WTC11 (cell line): ENCODE data around the gene KIF3A. TPM values are rescaled to one million over a fixed set of nuclear protein-coding genes. Genes with fewer than 3 reads are reported as not detected.

Experiments used
- ATAC-seq: fragments of 200-7000 bp; cut with Tn5 transposase; 2 replicates; pipeline ENCODE4 v1.10.0; 2021; ENCODE audit warnings: mild to moderate bottlenecking, moderate library complexity
- CTCF ChIA-PET: fragments of 300-600 bp; sonication (Branson Sonifier 250); formaldehyde crosslinking; loops from one replicate; lab custom pipeline; 2021; ENCODE audit warnings: antibody characterized with exemption; lab: Charles Lee
- POLR2A ChIA-PET: fragments of 350-600 bp; sonication (Branson Sonifier 250); formaldehyde crosslinking; loops from one replicate; lab custom pipeline; 2021; ENCODE audit warnings: antibody characterized with exemption; lab: Charles Lee
- DNase-seq: peaks from one replicate; pipeline ENCODE4 v3.0.0; 2021; ENCODE audit warnings: low spot score
- H3K27ac Mint-ChIP-seq: 2 replicates; pipeline ENCODE4 v1.8.0; 2021; ENCODE audit warnings: mixed read lengths
- H3K27me3 Mint-ChIP-seq: 2 replicates; pipeline ENCODE4 v1.8.0; 2021; ENCODE audit warnings: low read depth, mild to moderate bottlenecking, moderate library complexity, mixed read lengths
- H3K36me3 Mint-ChIP-seq: 2 replicates; pipeline ENCODE4 v1.8.0; 2021; ENCODE audit warnings: mixed read lengths
- H3K4me1 Mint-ChIP-seq: 2 replicates; pipeline ENCODE4 v1.8.0; 2022; ENCODE audit warnings: mixed read lengths
- H3K4me3 Mint-ChIP-seq: 2 replicates; pipeline ENCODE4 v1.8.0; 2021; ENCODE audit warnings: mild to moderate bottlenecking, moderate library complexity, mixed read lengths
- H3K9me3 Mint-ChIP-seq: 2 replicates; pipeline ENCODE4 v1.8.0; 2021; ENCODE audit warnings: mixed read lengths
- ELF4 ChIP-seq: sonication (generic); formaldehyde crosslinking; IDR thresholded peaks from 2 replicates; pipeline ENCODE4 v1.8.1; 2022; ENCODE audit warnings: low read depth, mild to moderate bottlenecking, moderate library complexity, missing genetic modification reagents
- FOXK1 ChIP-seq: sonication (generic); formaldehyde crosslinking; IDR thresholded peaks from 2 replicates; pipeline ENCODE4 v1.8.0; 2022; ENCODE audit warnings: mild to moderate bottlenecking, moderate library complexity, missing genetic modification reagents
- FOXP1 ChIP-seq: sonication (generic); formaldehyde crosslinking; IDR thresholded peaks from 2 replicates; pipeline ENCODE4 v1.8.0; 2022; ENCODE audit warnings: missing genetic modification reagents, mild to moderate bottlenecking, moderate library complexity, borderline replicate concordance
- GRHL2 ChIP-seq: fragments of 250-450 bp; sonication (Bioruptor Pico); IDR thresholded peaks from 2 replicates; pipeline ENCODE4 v1.8.0; 2022; ENCODE audit warnings: mild to moderate bottlenecking, moderate library complexity; ENCODE audit not compliant: insufficient replicate concordance, severe bottlenecking
- TEAD4 ChIP-seq: sonication (generic); formaldehyde crosslinking; IDR thresholded peaks from 2 replicates; pipeline ENCODE4 v1.8.0; 2022; ENCODE audit warnings: mild to moderate bottlenecking, missing genetic modification reagents
- TP53 ChIP-seq: sonication (generic); formaldehyde crosslinking; IDR thresholded peaks from 2 replicates; pipeline ENCODE4 v1.8.1; 2023; ENCODE audit warnings: mild to moderate bottlenecking, missing genetic modification reagents
- ZBTB21 ChIP-seq: sonication (generic); formaldehyde crosslinking; IDR thresholded peaks from 2 replicates; pipeline ENCODE4 v1.8.1; 2023; ENCODE audit warnings: mild to moderate bottlenecking, missing genetic modification reagents, borderline replicate concordance
- ZNF263 ChIP-seq: sonication (generic); formaldehyde crosslinking; IDR thresholded peaks from 2 replicates; pipeline ENCODE4 v1.8.1; 2022; ENCODE audit warnings: low read depth, mild to moderate bottlenecking, moderate library complexity, missing genetic modification reagents
- ZNF396 ChIP-seq: fragments of 250-450 bp; sonication (Bioruptor Pico); IDR thresholded peaks from 2 replicates; pipeline ENCODE4 v1.8.0; 2021; ENCODE audit warnings: mild to moderate bottlenecking, moderate library complexity, borderline replicate concordance
- ZNF671 ChIP-seq: fragments of 250-450 bp; sonication (Bioruptor Pico); IDR thresholded peaks from 2 replicates; pipeline ENCODE4 v1.8.0; 2021; ENCODE audit warnings: mild to moderate bottlenecking
- total RNA-seq: library from RNA; stranded (reverse); gene quantifications from 3 replicates; pipeline ENCODE4 v1.2.3, GENCODE V29; 2021
- TF ChIP-seq, protein P1 (sequence below): fragments of 200-600 bp; IDR thresholded peaks from 2 replicates; pipeline ENCODE4 v1.8.0; 2022; ENCODE audit warnings: antibody characterized with exemption
- TF ChIP-seq, protein P2 (sequence below): sonication (generic); formaldehyde crosslinking; IDR thresholded peaks from 2 replicates; pipeline ENCODE4 v1.8.0; 2022; ENCODE audit warnings: mild to moderate bottlenecking, missing genetic modification reagents
- TF ChIP-seq, protein P3 (sequence below): sonication (generic); formaldehyde crosslinking; conservative IDR thresholded peaks from 2 replicates; pipeline ENCODE4 v1.8.1; 2023; ENCODE audit warnings: mild to moderate bottlenecking, low read depth, missing genetic modification reagents, moderate library complexity
- TF ChIP-seq, protein P4 (sequence below): sonication (generic); formaldehyde crosslinking; IDR thresholded peaks from 2 replicates; pipeline ENCODE4 v1.8.0; 2023; ENCODE audit warnings: missing genetic modification reagents
- TF ChIP-seq, protein P5 (sequence below): sonication (generic); formaldehyde crosslinking; IDR thresholded peaks from 2 replicates; pipeline ENCODE4 v1.8.1; 2022; ENCODE audit warnings: mild to moderate bottlenecking, missing genetic modification reagents, moderate library complexity, borderline replicate concordance

Gene KIF3A
- total RNA-seq, 1 experiment from 2014 or later = 10.1 TPM

DNA sequence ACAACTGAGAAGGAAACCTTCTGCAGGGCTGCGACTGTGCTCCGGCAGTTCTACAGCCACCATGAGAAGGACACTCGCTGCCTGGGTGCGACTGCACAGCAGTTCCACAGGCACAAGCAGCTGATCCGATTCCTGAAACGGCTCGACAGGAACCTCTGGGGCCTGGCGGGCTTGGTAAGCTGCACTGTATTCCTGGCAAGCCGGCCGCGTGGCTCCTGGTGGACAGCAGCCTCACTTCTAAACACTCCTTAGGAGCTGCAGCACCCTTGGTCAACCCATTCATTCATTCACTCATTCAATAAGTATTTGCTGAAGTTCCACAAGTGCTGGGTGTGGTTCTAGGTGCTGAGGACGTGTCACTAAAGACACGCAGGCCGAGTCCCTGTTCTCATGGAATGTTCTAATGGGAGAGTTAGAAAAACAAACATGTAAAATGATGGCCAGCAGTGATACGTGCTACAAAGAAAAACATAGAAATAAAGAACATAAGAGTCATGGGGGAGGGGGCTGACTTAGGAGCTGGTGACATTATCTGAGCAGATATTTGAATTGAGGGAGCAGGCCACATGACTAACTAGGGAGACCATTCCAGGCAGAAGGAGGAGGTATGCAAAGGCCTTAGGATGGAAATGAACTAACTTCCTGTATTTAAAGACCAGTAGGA is 57.5 kb downstream of the KIF3A start:
- no peak for DNase-seq
- no peak for ATAC-seq
- Mint-ChIP-seq H3K4me1 (peaks cover 6% of the 10 kb centered on the region), H3K9me3 (no peaks in the 10 kb centered on the region), H3K4me3 (no peak overlapping the region), H3K27ac (peak overlapping the region; percentile 7; the same call in 1 of the 2 replicates), H3K36me3 (no peaks in the 10 kb centered on the region), H3K27me3 (no peaks in the 10 kb centered on the region)
- ChIA-PET POLR2A (no interaction called here), CTCF (interaction anchor here (1.2 kb wide), 1 partner anchor 153 kb away, joined by 3 read pairs; no protein-coding TSS in a partner anchor)
- no peak for TF ChIP-seq FOXK1 (CRISPR knock-in tag)
- TF ChIP-seq, protein P1, sequence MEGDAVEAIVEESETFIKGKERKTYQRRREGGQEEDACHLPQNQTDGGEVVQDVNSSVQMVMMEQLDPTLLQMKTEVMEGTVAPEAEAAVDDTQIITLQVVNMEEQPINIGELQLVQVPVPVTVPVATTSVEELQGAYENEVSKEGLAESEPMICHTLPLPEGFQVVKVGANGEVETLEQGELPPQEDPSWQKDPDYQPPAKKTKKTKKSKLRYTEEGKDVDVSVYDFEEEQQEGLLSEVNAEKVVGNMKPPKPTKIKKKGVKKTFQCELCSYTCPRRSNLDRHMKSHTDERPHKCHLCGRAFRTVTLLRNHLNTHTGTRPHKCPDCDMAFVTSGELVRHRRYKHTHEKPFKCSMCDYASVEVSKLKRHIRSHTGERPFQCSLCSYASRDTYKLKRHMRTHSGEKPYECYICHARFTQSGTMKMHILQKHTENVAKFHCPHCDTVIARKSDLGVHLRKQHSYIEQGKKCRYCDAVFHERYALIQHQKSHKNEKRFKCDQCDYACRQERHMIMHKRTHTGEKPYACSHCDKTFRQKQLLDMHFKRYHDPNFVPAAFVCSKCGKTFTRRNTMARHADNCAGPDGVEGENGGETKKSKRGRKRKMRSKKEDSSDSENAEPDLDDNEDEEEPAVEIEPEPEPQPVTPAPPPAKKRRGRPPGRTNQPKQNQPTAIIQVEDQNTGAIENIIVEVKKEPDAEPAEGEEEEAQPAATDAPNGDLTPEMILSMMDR = no peak
- TF ChIP-seq ZNF671 = no peak
- TF ChIP-seq ZBTB21 = no peak
- TF ChIP-seq TP53 = no peak
- TF ChIP-seq, protein P2, sequence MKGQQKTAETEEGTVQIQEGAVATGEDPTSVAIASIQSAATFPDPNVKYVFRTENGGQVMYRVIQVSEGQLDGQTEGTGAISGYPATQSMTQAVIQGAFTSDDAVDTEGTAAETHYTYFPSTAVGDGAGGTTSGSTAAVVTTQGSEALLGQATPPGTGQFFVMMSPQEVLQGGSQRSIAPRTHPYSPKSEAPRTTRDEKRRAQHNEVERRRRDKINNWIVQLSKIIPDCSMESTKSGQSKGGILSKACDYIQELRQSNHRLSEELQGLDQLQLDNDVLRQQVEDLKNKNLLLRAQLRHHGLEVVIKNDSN = no peak
- no peak for TF ChIP-seq ELF4 (CRISPR knock-in tag)
- TF ChIP-seq, protein P3, sequence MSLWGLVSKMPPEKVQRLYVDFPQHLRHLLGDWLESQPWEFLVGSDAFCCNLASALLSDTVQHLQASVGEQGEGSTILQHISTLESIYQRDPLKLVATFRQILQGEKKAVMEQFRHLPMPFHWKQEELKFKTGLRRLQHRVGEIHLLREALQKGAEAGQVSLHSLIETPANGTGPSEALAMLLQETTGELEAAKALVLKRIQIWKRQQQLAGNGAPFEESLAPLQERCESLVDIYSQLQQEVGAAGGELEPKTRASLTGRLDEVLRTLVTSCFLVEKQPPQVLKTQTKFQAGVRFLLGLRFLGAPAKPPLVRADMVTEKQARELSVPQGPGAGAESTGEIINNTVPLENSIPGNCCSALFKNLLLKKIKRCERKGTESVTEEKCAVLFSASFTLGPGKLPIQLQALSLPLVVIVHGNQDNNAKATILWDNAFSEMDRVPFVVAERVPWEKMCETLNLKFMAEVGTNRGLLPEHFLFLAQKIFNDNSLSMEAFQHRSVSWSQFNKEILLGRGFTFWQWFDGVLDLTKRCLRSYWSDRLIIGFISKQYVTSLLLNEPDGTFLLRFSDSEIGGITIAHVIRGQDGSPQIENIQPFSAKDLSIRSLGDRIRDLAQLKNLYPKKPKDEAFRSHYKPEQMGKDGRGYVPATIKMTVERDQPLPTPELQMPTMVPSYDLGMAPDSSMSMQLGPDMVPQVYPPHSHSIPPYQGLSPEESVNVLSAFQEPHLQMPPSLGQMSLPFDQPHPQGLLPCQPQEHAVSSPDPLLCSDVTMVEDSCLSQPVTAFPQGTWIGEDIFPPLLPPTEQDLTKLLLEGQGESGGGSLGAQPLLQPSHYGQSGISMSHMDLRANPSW (CRISPR knock-in tag) = no peak
- TF ChIP-seq TEAD4 (CRISPR knock-in tag) = no peak
- TF ChIP-seq ZNF263 (CRISPR knock-in tag) = no peak
- no peak for TF ChIP-seq ZNF396 (CRISPR knock-in tag)
- TF ChIP-seq GRHL2 (CRISPR knock-in tag) = no peak

DNA sequence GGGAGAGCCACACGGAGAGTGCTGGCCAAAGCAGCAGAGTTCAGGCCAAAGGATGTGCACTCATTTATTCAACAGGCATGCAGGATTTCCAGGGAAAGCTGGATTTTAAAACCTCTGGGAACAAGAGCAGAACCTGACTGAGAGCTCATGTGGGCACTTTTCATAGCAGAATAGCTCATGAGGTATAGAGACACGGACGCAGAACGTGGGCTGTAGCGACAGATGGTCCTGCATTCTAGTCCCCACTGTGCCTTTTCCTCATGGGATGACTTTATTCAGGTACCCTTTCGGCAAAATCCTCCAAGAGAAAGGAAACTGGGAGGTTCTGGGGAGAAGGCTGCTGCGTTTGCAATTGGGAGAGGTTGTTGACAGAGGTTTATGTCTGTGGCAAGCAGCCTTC is 58.2 kb downstream of the KIF3A start:
- ChIA-PET POLR2A (no interaction called here), CTCF (interaction anchor here (1.2 kb wide), 1 partner anchor 152 kb away, joined by 3 read pairs; no protein-coding TSS in a partner anchor)

More for the DNA sequence above, 58.2 kb downstream of the KIF3A start:
- DNase-seq (no peak), ATAC-seq (no peak)
- Mint-ChIP-seq H3K27me3 (no peaks in the 10 kb centered on the region), H3K9me3 (no peaks in the 10 kb centered on the region), H3K27ac (no peak overlapping the region), H3K36me3 (no peaks in the 10 kb centered on the region), H3K4me3 (no peak overlapping the region), H3K4me1 (peaks cover 6% of the 10 kb centered on the region)
- TF ChIP-seq FOXP1 (CRISPR knock-in tag) (no peak), FOXK1 (CRISPR knock-in tag) (no peak), ELF4 (CRISPR knock-in tag) (no peak), GRHL2 (CRISPR knock-in tag) (no peak)
- TF ChIP-seq, protein P4, sequence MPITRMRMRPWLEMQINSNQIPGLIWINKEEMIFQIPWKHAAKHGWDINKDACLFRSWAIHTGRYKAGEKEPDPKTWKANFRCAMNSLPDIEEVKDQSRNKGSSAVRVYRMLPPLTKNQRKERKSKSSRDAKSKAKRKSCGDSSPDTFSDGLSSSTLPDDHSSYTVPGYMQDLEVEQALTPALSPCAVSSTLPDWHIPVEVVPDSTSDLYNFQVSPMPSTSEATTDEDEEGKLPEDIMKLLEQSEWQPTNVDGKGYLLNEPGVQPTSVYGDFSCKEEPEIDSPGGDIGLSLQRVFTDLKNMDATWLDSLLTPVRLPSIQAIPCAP (CRISPR knock-in tag) = no peak
- TF ChIP-seq, protein P5, sequence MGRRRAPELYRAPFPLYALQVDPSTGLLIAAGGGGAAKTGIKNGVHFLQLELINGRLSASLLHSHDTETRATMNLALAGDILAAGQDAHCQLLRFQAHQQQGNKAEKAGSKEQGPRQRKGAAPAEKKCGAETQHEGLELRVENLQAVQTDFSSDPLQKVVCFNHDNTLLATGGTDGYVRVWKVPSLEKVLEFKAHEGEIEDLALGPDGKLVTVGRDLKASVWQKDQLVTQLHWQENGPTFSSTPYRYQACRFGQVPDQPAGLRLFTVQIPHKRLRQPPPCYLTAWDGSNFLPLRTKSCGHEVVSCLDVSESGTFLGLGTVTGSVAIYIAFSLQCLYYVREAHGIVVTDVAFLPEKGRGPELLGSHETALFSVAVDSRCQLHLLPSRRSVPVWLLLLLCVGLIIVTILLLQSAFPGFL = no peak
